Spinal cord (tissue), 10 donors: ENCODE data around the gene TNNT1. TPM values are rescaled to one million over a fixed set of nuclear protein-coding genes. Genes with fewer than 3 reads are reported as not detected.
"Not testable (repeated sequence)": the region's sequence is repeated elsewhere in the genome, so short reads cannot be mapped to it uniquely, and the experiment has no call there.

Experiments
- DNase-seq, 6 donors: peaks; one replicate each; pipeline versions ENCODE4 v3.0.0 to v3.0.0-alpha.2; 2013 to 2015; ENCODE audit warnings: low spot score in 6 of 6, low read depth in 4 of 6
- H3K27ac ChIP-seq: one replicate; pipeline ENCODE4 v1.5.1; 2013; ENCODE audit warnings: low read depth, low read length, control low read depth
- H3K27me3 ChIP-seq: one replicate; pipeline ENCODE4 v1.6.1; 2013; ENCODE audit warnings: low read length; ENCODE audit not compliant: control insufficient read depth, insufficient read depth
- H3K36me3 ChIP-seq: one replicate; pipeline ENCODE4 v1.6.1; 2013; ENCODE audit warnings: low read length; ENCODE audit not compliant: control insufficient read depth, insufficient read depth
- H3K4me1 ChIP-seq: one replicate; pipeline ENCODE4 v1.6.1; 2013; ENCODE audit warnings: low read length; ENCODE audit not compliant: control insufficient read depth, insufficient read depth
- H3K4me3 ChIP-seq: one replicate; pipeline ENCODE4 v1.5.1; 2013; ENCODE audit warnings: low read depth, low read length, control low read depth
- H3K9me3 ChIP-seq: one replicate; pipeline ENCODE4 v1.6.1; 2013; ENCODE audit warnings: low read length; ENCODE audit not compliant: control insufficient read depth, insufficient read depth
- WGBS: methylation state at CpG from one replicate; pipeline ENCODE4 v1.1.5; 2013; ENCODE audit warnings: missing lambda C conversion rate; ENCODE audit not compliant: insufficient coverage; 5-methylcytosine and 5-hydroxymethylcytosine counted together
- polyA plus RNA-seq, 2 donors: library from polyadenylated mRNA; unstranded; fragments of 120-200 nt; gene quantifications; one replicate each; pipeline ENCODE4 v1.2.1, GENCODE V29; 2013; ENCODE audit not compliant: insufficient read length in 2 of 2
- total RNA-seq, 2 donors: library from RNA; depleted of rRNA in 1 of 2; stranded (reverse); fragments of 120-200 nt in 1 of 2; fragments of >200 nt in 1 of 2; gene quantifications; one replicate each; pipeline versions ENCODE4 v1.2.3 to v1.2.4, GENCODE V29; 2013 to 2014
- donor health status: healthy.

Gene TNNT1
- total and polyA plus RNA-seq, 4 donors, result 8.5 to 17.9 (median 12.5) TPM

DNA sequence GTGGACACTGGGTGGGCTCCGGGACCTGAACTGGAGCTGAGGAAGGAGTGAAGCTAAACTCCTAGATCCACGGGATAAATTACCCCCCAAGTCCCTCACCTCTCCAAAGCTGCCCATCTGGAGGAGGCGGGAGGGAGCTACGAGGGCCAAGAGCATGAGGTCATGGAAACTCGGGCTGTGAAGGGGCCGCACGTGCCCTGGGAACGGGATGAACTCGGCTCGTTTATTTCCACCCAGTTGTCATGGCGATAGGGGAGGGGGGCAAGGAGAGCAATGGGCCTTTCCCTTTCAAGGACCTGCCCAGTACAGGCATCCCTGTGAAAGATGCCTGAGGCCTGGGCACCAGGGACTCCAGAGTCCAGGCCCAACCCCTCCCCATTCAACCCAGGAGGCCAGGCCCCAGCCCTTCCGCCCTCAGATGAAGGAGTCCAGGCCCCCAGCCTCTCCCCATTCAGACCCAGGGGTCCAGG lies 35.4 kb downstream of the TNNT1 start:
- H3K4me3 ChIP-seq, result no peak overlapping the region
- no peaks in the 10 kb centered on the region for H3K27me3 ChIP-seq
- no peaks in the 10 kb centered on the region for H3K9me3 ChIP-seq
- peak in 4 of 6 donors; percentile 50 to 92 (median 70) for DNase-seq
- H3K36me3 ChIP-seq, result peaks cover 56% of the 10 kb centered on the region
- H3K27ac ChIP-seq, result peak overlapping the region; percentile 72
- 4% methylated on average over 7 of the region's 12 CpGs for WGBS
- H3K4me1 ChIP-seq, result peaks cover 55% of the 10 kb centered on the region

DNA sequence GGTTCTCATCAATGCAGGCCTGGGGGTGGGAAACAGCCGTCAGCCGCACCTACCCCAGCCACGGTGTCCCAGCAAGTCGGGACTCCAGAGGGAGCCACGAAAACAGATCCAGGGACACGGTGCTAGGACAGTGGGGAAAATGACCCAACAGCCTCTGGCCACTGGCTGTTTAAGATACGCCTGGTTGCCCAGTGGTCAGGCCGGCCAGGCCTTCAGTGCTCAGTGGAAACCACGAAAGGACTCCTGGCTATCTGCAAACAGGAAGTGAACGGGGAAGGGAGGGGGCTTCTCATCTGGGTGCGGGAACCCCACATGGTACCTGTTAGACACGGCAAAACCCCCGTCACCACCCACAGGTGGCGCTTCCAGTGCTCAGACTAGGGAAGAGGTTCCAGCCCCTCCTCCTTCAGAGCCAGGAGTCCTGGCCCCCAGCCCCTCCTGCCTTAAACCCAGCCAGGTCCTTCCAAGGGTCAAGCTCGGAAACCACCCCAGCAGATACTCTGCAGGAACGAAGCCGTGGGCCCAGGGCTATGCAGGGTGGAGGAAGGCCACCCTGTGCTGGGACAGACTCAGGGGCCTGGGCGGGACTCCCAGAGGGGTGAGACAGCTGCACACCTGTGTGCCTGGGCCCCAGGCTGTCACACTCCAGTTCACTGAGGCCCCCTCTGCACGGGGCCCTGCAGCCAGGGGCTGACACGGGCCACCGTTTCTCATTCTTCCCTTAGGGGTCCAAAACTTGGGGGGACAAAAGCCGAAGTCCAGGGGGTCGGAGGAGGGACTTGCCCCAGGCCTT lies 36.0 kb downstream of the TNNT1 start:
- Histone ChIP-seq H3K27ac (peak overlapping the region; percentile 72), H3K4me3 (no peak overlapping the region), H3K9me3 (no peaks in the 10 kb centered on the region), H3K36me3 (peaks cover 60% of the 10 kb centered on the region), H3K4me1 (peaks cover 49% of the 10 kb centered on the region), H3K27me3 (no peaks in the 10 kb centered on the region)
- 68% methylated on average over 21 of the region's 23 CpGs for WGBS
- DNase-seq, result no peak

DNA sequence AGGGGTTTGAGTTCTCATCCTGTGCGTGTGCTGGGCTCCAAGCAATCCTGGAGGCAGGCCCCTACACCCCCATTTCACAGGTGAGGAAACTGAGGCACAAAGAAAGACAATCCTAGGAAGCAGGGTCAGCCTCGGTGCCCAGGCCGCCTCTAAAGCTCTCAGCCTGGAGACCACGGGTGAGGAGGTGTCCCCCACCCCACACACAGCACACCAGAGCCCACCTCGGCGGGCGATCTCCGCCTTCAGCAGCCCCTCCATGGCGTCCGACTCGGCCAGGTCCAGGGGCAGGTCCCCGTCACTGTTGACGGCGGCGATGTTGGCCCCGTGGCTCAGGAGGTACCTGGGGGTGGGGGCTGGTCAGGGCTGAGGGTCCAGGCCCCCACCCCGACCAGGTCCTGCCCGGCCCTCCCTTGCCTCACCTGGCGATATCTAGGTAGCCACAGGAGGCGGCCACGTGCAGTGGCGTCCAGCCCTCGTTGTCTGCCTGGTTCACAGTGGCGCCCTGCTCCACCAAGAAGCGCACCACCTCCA lies 36.7 kb downstream of the TNNT1 start:
- WGBS, result 97% methylated on average over 23 of the region's 25 CpGs
- Histone ChIP-seq H3K27ac (no peak overlapping the region), H3K9me3 (no peaks in the 10 kb centered on the region), H3K36me3 (peaks cover 60% of the 10 kb centered on the region), H3K27me3 (no peaks in the 10 kb centered on the region), H3K4me3 (no peak overlapping the region), H3K4me1 (peaks cover 46% of the 10 kb centered on the region)
- no peak for DNase-seq

DNA sequence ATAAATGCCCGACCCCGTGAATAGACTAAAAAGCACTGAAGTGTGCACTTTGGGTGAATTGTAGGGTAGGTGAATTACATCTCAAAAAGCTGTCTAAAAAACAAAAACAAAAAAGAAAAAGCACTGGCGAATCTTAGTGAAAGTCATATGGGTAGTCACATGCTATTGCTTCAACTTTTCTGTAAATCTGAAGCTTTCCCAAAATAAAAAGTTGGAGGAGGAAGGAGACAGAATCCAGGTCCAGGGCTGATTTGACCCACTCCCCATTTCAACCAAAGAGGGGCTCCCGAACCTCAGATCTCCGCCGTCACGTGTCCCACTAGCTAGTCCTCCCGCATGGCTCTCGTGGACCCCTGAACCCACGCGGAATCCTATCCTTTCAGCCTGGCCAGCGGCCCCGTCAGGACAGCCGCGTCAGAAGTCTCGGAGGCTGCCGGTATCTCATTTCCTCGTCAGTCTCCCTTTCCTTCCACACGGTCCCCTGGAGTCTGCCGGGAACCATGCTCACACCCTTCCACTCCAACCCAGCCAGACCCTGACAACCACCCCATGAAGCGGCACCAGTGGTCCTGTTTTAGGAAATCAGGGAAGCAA lies 37.7 kb downstream of the TNNT1 start:
- no peak overlapping the region for H3K4me3 ChIP-seq
- peaks cover 64% of the 10 kb centered on the region for H3K36me3 ChIP-seq
- H3K9me3 ChIP-seq, result no peaks in the 10 kb centered on the region
- H3K27ac ChIP-seq, result no peak overlapping the region
- H3K27me3 ChIP-seq, result no peaks in the 10 kb centered on the region
- no peak for DNase-seq
- 87% methylated on average over 18 of the region's 21 CpGs for WGBS
- peaks cover 41% of the 10 kb centered on the region for H3K4me1 ChIP-seq

DNA sequence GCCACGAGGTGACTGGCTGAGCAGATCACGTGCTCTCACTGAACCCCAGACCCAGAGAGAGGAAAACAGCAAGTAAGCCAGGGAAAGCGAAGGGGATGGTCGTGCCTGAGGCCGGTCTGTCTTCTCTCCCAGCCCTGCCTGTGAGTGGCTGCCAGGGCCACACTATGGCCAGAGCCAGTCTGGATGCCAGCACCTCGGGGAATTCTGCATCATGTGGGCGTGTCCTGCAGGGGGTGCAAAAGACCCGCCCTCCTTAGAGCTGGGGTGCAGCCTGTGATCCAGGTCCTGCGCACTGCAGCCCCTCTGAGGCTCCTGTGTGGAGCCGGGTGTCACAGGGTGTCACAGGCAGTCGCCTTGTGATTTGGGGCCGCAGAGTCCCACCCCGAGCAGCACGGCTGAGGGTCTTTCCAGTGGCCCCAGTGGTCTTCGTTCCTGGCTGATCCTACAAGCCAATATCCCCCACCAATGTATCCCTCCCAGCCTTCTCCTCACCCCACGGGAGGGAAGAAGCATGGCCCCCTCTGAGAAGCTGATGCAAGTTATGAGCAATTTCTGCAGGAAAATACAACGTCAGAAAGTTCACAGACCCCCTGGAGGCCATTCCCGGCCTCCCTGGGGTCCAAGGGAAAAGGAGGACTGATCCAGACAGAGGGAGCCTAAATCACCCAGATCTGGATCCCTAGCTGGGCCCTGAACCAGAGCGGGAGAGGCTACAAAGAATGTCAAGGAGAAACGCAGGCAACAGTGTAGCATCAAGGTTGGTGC lies 39.3 kb downstream of the TNNT1 start:
- H3K4me1 ChIP-seq, result peaks cover 24% of the 10 kb centered on the region
- H3K36me3 ChIP-seq, result peaks cover 62% of the 10 kb centered on the region
- H3K9me3 ChIP-seq, result no peaks in the 10 kb centered on the region
- 90% methylated on average over 20 of the region's 20 CpGs for WGBS
- no peak for DNase-seq
- H3K4me3 ChIP-seq, result no peak overlapping the region
- no peaks in the 10 kb centered on the region for H3K27me3 ChIP-seq
- no peak overlapping the region for H3K27ac ChIP-seq

DNA sequence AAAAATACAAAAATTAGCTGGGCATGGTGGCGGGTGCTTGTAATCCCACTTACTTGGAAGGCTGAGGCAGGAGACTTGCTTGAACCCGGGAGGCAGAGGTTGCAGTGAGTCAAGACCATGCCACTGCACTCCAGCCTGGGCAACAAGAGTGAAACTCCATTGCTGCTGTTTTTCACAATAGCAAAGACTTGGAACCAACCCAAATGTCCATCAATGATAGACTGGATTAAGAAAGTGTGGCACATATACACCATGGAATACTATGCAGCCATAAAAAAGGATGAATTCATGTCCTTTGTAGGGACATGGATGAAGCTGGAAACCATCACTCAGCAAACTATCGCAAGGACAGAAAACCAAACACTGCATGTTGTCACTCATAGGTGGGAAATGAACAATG lies 41.8 kb downstream of the TNNT1 start:
- not testable (repeated sequence) for H3K27ac ChIP-seq, H3K9me3 ChIP-seq, H3K27me3 ChIP-seq, H3K4me1 ChIP-seq, H3K4me3 ChIP-seq, DNase-seq
- peaks cover 48% of the 10 kb centered on the region for H3K36me3 ChIP-seq
- WGBS, result 100% methylated on average over 2 of the region's 3 CpGs

DNA sequence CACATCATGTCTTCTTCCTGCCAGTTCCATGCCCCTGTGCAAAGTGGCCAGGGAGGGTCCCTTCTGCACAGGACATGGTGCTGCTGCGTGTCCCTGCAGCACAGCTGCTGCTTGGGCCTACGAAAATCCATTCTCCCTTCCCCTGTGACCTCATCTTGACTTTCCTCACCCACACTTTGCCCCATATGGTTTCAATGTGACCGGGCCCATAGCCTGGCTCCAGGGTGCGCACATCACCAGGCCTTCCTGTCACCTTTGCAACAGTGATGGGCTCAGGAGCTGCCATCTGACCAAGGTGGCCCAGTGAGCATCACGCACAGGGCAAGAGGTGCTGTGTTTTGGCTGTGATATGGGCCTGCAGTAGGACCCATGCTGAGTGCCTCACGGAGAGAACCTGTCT lies 42.4 kb downstream of the TNNT1 start:
- Histone ChIP-seq H3K4me1 (peaks cover 2% of the 10 kb centered on the region), H3K27me3 (no peaks in the 10 kb centered on the region), H3K36me3 (peaks cover 48% of the 10 kb centered on the region), H3K27ac (no peak overlapping the region), H3K9me3 (no peaks in the 10 kb centered on the region), H3K4me3 (no peak overlapping the region)
- DNase-seq, result no peak
- 91% methylated on average over 6 of the region's 6 CpGs for WGBS

DNA sequence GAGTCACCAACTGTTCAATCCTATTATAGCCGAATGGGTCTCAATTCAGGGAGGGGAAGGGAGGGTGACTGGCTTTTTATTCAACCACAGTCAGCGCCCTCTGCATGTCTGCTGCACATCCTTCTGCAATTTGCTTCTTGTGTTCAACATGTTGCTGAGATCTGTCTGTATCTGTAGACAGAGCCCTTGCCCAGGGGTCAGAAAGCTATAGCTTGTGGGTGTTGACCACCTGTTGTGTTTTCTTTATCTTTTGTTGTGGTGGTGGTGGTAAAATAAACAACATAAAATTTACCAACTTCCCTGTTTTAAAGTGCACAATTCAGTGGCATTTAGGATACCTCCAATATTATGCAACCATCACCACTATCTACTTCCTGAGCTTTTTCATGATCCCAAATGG lies 43.8 kb downstream of the TNNT1 start:
- WGBS, result 100% methylated on average over 1 of the region's 2 CpGs

DNA sequence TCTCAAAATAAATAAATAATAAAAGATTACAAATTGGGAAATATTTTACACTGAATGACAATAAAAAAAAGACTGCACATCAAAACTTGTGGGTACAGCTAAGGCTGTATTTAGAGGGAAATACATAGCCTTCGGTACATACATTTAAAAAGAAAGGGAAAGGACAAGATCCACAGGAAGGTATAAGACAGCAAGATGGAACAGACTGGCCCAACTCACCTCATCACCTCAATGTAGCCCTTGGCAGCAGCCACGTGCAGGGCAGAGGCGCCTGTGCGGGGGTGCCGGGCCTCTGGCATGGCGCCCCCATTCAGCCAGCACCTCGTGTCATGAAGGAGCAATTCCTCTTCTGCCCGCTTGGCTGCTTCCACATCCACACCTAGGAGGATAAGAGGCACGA lies 45.8 kb downstream of the TNNT1 start:
- 96% methylated on average over 9 of the region's 9 CpGs for whole genome bisulfite sequencing
- Histone ChIP-seq H3K9me3 (no peaks in the 10 kb centered on the region), H3K36me3 (peaks cover 57% of the 10 kb centered on the region), H3K27ac (no peak overlapping the region), H3K4me1 (peaks cover 19% of the 10 kb centered on the region), H3K4me3 (no peak overlapping the region), H3K27me3 (no peaks in the 10 kb centered on the region)
- no peak for DNase-seq

More for the DNA sequence above, 43.8 kb downstream of the TNNT1 start:
- Histone ChIP-seq H3K4me3 (no peak overlapping the region), H3K4me1 (peaks cover 9% of the 10 kb centered on the region), H3K27me3 (no peaks in the 10 kb centered on the region), H3K27ac (no peak overlapping the region), H3K9me3 (no peaks in the 10 kb centered on the region), H3K36me3 (peaks cover 52% of the 10 kb centered on the region)
- DNase-seq, result no peak
